Large intestine (tissue), 3 donors: ENCODE data around the gene NPIPB13. TPM values are rescaled to one million over a fixed set of nuclear protein-coding genes. Genes with fewer than 3 reads are reported as not detected.
"Not testable (repeated sequence)": the region's sequence is repeated elsewhere in the genome, so short reads cannot be mapped to it uniquely, and the experiment has no call there.

Experiments used
- DNase-seq, 2 donors: peaks; one replicate each; pipeline versions ENCODE4 v3.0.0 to v3.0.0-alpha.2; 2013
- H3K27ac ChIP-seq: one replicate; pipeline ENCODE4 v1.5.1; 2013; ENCODE audit warnings: low read length
- H3K27me3 ChIP-seq: 2 replicates; pipeline ENCODE4 v1.6.1; 2013; ENCODE audit warnings: low read length; ENCODE audit not compliant: control insufficient read depth, insufficient read depth
- H3K36me3 ChIP-seq: 2 replicates; pipeline ENCODE4 v1.6.1; 2013; ENCODE audit warnings: low read length; ENCODE audit not compliant: control insufficient read depth, insufficient read depth
- H3K4me1 ChIP-seq: one replicate; pipeline ENCODE4 v1.6.1; 2013; ENCODE audit warnings: low read length; ENCODE audit not compliant: control insufficient read depth, insufficient read depth
- H3K4me3 ChIP-seq: one replicate; pipeline ENCODE4 v1.5.1; 2013; ENCODE audit warnings: low read length
- H3K9me3 ChIP-seq: one replicate; pipeline ENCODE4 v1.6.1; 2013; ENCODE audit warnings: mild to moderate bottlenecking, low read depth, low read length, moderate library complexity; ENCODE audit not compliant: control insufficient read depth
- WGBS: methylation state at CpG from one replicate; pipeline ENCODE4 v1.1.5; 2013; ENCODE audit warnings: low lambda C conversion rate; ENCODE audit not compliant: insufficient coverage; 5-methylcytosine and 5-hydroxymethylcytosine counted together
- polyA plus RNA-seq: library from polyadenylated mRNA; unstranded; fragments of 120-200 nt; gene quantifications from one replicate; pipeline ENCODE4 v1.2.1, GENCODE V29; 2013

Gene NPIPB13
- polyA plus RNA-seq, 1 donor, result 17.6 TPM

- whole genome bisulfite sequencing, result no CpG with 5 or more reads among the region's 3 CpGs
- not testable (repeated sequence) for DNase-seq, H3K4me1 ChIP-seq, H3K27ac ChIP-seq, H3K9me3 ChIP-seq, H3K36me3 ChIP-seq, H3K4me3 ChIP-seq, H3K27me3 ChIP-seq
Observed at GRCh38 chr16:30199049-30199448, 49.2 kb downstream of the NPIPB13 start, which contains the start of gene SULT1A3. Gene SULT1A3 (plus strand): TSS chr16:30199255. CDS start chr16:30200729, 1,474 bp downstream.

Other genes with a start within 250 kb of the NPIPB13 start
- gene DOC2A, start 237.5 kb downstream of the NPIPB13 start, polyA plus RNA-seq, result 4.2 TPM
- gene C16orf92, start 225.3 kb downstream of the NPIPB13 start, polyA plus RNA-seq, result not detected
- gene TLCD3B, start 217.2 kb downstream of the NPIPB13 start, polyA plus RNA-seq, result 3.2 TPM
- gene ALDOA, start 182.7 kb downstream of the NPIPB13 start, polyA plus RNA-seq, result 421 TPM
- gene PPP4C, start 172.5 kb downstream of the NPIPB13 start, polyA plus RNA-seq, result 97.9 TPM
- 1.4 TPM for gene TBX6, start 156.6 kb downstream of the NPIPB13 start, polyA plus RNA-seq
- 64.5 TPM for gene YPEL3, start 152.3 kb downstream of the NPIPB13 start, polyA plus RNA-seq
- gene GDPD3, start 134.9 kb downstream of the NPIPB13 start, polyA plus RNA-seq, result 18.1 TPM
- gene MAPK3, start 125.3 kb downstream of the NPIPB13 start, polyA plus RNA-seq, result 165 TPM
- gene CORO1A, start 64.9 kb downstream of the NPIPB13 start, polyA plus RNA-seq, result 36.7 TPM
- 57.9 TPM for gene BOLA2B, start 54.8 kb downstream of the NPIPB13 start, polyA plus RNA-seq
- 74.9 TPM for gene SLX1A, start 54.6 kb downstream of the NPIPB13 start, polyA plus RNA-seq
- gene SULT1A3, start 49.2 kb downstream of the NPIPB13 start, polyA plus RNA-seq, result 46.4 TPM
- gene CD2BP2, start 106.8 kb upstream of the NPIPB13 start, polyA plus RNA-seq, result 43.5 TPM
- gene TBC1D10B, start 122.0 kb upstream of the NPIPB13 start, polyA plus RNA-seq, result 41.5 TPM
- gene MYL11, start 126.3 kb upstream of the NPIPB13 start, polyA plus RNA-seq, result 14.6 TPM
- 5.4 TPM for gene SEPTIN1, start 134.1 kb upstream of the NPIPB13 start, polyA plus RNA-seq
- 6.4 TPM for gene ZNF48, start 146.9 kb upstream of the NPIPB13 start, polyA plus RNA-seq
- 4.0 TPM for gene ZNF771, start 159.1 kb upstream of the NPIPB13 start, polyA plus RNA-seq
- gene DCTPP1, start 181.6 kb upstream of the NPIPB13 start, polyA plus RNA-seq, result 41.6 TPM
- gene SEPHS2, start 197.4 kb upstream of the NPIPB13 start, polyA plus RNA-seq, result 85.3 TPM
- gene ITGAL, start 224.3 kb upstream of the NPIPB13 start, polyA plus RNA-seq, result 3.8 TPM